GM13977 (cell line): ENCODE measurements around the gene CTNNAL1.
"Not testable (repeated sequence)": the region's sequence is repeated elsewhere in the genome, so short reads cannot be mapped to it uniquely, and the experiment has no call there.

ENCODE experiments used
- DNase-seq: peaks from one replicate; pipeline ENCODE4 v3.0.0; 2012; ENCODE audit warnings: low spot score
- CTCF ChIP-seq: IDR thresholded peaks from 2 replicates; pipeline ENCODE4 v1.5.1; 2012; ENCODE audit warnings: mild to moderate bottlenecking, control low read depth; ENCODE audit not compliant: insufficient read depth; ENCODE audit errors: extremely low read depth, missing control alignments
- in situ Hi-C: fragments of 300-500 bp; cut with MboI; formaldehyde crosslinking; loops from one replicate; pipeline ENCODE4 v1.12.0; 2022; ENCODE audit warnings: low sequenced_read_pairs, low pct_unique_long_range_greater_than_20kb, mixed read lengths, inconsistent platforms; ENCODE audit not compliant: unreplicated experiment

Gene CTNNAL1

GRCh38 chr9:108905494-108905893 is 107.8 kb downstream of the CTNNAL1 start:
- in situ Hi-C loops = no loop called here
- no peak for DNase-seq
- no peak for TF ChIP-seq CTCF

DNA sequence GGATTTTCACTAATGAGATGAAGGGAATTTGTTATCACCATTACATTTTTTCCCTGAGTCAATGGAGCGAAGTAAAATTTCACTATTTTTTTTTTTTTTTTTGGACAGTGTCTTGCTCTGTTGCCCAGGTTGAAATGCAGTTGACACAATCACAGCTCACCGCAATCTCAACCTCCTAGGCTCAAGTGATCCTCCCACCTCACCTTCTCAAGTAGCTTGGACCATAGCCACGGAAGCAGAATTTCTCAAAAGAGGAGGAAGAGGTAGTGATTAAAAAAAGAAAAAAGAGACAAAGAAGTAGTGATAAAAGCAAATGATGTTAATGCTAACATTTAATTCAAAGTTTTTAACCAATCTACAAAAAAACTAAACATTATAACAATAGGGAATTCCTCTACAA is 109.1 kb downstream of the CTNNAL1 start:
- no peak for DNase-seq
- no peak for TF ChIP-seq CTCF
- in situ Hi-C loops = no loop called here

DNA sequence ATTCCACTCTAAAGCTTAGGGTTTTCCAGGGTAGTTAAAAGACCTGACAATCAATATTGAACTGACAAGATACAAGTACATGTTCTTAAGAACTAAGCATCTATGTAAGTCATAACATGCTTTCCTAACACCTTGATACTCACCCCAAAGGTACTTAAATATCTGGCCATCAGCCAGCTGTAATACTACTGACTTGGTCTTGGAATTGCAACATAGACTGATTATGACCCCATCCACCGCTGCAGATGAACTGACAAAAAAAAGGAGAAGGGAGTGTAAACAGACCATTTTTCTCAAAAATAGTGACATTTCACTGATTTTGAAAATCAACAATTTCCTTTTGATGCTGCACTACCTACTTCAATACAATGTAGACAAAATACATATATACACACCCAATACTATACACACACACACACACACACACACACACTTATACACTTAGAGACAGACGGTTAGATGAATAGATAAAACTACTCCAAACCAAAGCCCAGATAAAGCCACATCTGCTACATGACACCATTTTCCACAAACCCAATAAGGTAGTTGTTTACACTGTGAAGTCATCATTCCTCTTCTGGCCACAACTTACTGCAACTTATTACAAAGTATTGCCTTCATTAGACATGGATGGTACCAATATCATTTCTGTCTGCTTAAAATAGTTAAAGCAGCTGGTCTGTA is 109.7 kb downstream of the CTNNAL1 start:
- in situ Hi-C loops = no loop called here
- no peak for DNase-seq
- no peak for TF ChIP-seq CTCF

GRCh38 chr9:108900176-108900575 is 113.1 kb downstream of the CTNNAL1 start:
- in situ Hi-C loops = no loop called here
- DNase-seq = no peak
- TF ChIP-seq CTCF = no peak

DNA sequence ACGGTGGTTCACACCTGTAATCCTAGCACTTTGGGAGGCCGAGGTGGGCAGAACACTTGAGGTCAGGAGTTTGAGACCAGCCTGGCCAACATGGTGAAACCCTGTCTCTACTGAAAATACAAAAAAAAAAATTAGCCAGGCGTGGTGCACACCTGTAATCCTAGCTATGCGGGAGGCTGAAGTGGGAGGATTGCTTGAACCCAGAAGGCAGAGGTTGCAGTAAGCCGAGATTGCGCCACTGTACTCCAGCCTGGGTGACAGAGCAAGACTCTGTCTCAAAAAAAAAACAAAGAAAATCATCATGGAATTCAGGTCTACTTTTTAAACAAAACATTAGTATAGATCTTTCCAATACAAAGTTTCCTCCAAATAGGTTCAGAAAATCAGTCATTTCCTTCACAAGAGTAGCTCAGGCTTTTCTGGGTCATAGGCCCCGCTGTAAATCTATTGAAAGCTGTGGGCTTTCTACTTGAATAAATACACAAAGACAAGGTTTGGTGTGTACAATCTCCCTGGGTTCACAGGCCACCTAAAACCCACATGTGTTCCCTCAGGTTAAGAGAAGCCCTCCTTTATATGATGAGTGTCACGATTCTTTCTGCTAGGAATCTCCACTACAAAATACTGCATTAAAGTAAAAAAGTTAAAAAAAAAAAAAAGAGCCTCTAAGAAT is 114.1 kb downstream of the CTNNAL1 start:
- in situ Hi-C loops, DNase-seq: not testable (repeated sequence)

GRCh38 chr9:108897324-108898096 is 115.8 kb downstream of the CTNNAL1 start:
- TF ChIP-seq CTCF = no peak
- in situ Hi-C loops = no loop called here
- DNase-seq = no peak

- DNase-seq = no peak
- TF ChIP-seq CTCF = no peak
- in situ Hi-C loops = no loop called here
Observed at GRCh38 chr9:108894225-108894997, 118.9 kb downstream of the CTNNAL1 start.
